Measurements from ENCODE around the gene PI4KB.

Gene PI4KB

GRCh38 chr1:151311011-151311410 is 16.2 kb downstream of the PI4KB start:
- DNase-seq: no peak

- no peak for DNase-seq
These were observed 17.3 kb downstream of the PI4KB start for GRCh38 chr1:151309811-151310323.

- DNase-seq: no peak
These were observed 32.3 kb downstream of the PI4KB start for GRCh38 chr1:151294742-151295462.

GRCh38 chr1:151293093-151293492 is 34.1 kb downstream of the PI4KB start:
- DNase-seq: no peak

GRCh38 chr1:151292207-151293030 is 34.8 kb downstream of the PI4KB start:
- DNase-seq: no peak

GRCh38 chr1:151290709-151291303 is 36.4 kb downstream of the PI4KB start:
- no peak for DNase-seq

- no peak for DNase-seq
These were observed 37.1 kb downstream of the PI4KB start for GRCh38 chr1:151289991-151290708.

GRCh38 chr1:151289080-151289935 is 37.9 kb downstream of the PI4KB start:
- no peak for DNase-seq

- no peak for DNase-seq
These were observed 38.7 kb downstream of the PI4KB start for GRCh38 chr1:151288502-151288901.

- no peak for DNase-seq
These were observed 39.3 kb downstream of the PI4KB start for GRCh38 chr1:151287767-151288500.

- no peak for DNase-seq
These were observed 39.9 kb downstream of the PI4KB start for GRCh38 chr1:151287341-151287699.

- DNase-seq: no peak
These were observed 40.4 kb downstream of the PI4KB start for GRCh38 chr1:151286619-151287340.

- DNase-seq: no peak
These were observed 43.1 kb downstream of the PI4KB start for GRCh38 chr1:151284013-151284577.

GRCh38 chr1:151282883-151283725 is 44.1 kb downstream of the PI4KB start:
- no peak for DNase-seq

- peak; percentile 43 for DNase-seq
These were observed 45.0 kb downstream of the PI4KB start, which contains the start of gene ZNF687 for GRCh38 chr1:151281969-151282882. ZNF687 (plus strand) TSS chr1:151282299; CDS start chr1:151286292, 3,993 bp downstream.

- peak; percentile 87 for DNase-seq
These were observed 45.8 kb downstream of the PI4KB start for GRCh38 chr1:151281225-151281968.

GRCh38 chr1:151277249-151277648 is 50.0 kb downstream of the PI4KB start:
- no peak for DNase-seq
